ENCODE results near the gene MPZL3.

Gene MPZL3

GRCh38 chr11:118289401-118289800, 37.2 kb upstream of the MPZL3 start:
- TF ChIP-seq POLR2AphosphoS5 (IDR thresholded peaks at IDR 0.05; ENCODE audit: borderline replicate concordance, low read depth, low read length) (no peak), FOXP2 (optimal IDR thresholded peaks at IDR 0.05; ENCODE audit: control extremely low read depth, extremely low read length, insufficient read depth) (no peak), EZH2 (IDR thresholded peaks at IDR 0.05) (no peak)
- no peak overlapping the region for H3K9ac ChIP-seq (ENCODE audit: insufficient read length)

GRCh38 chr11:118287006-118287405, 34.8 kb upstream of the MPZL3 start:
- no peak for DNase-seq (ENCODE audit: low read depth, low spot score)
- H3K9me3 ChIP-seq (ENCODE audit: low read depth, low read length): no peaks in the 10 kb centered on the region
- H3K4me3 ChIP-seq: no peak overlapping the region
- no peak overlapping the region for H3K27ac ChIP-seq
- no peaks in the 10 kb centered on the region for H3K36me3 ChIP-seq (ENCODE audit: insufficient read depth, low read length)
- H3K9ac ChIP-seq (ENCODE audit: insufficient read length): no peak overlapping the region
- TF ChIP-seq POLR2AphosphoS5 (IDR thresholded peaks at IDR 0.05; ENCODE audit: borderline replicate concordance, low read depth, low read length) (no peak), EZH2 (IDR thresholded peaks at IDR 0.05) (no peak), FOXP2 (optimal IDR thresholded peaks at IDR 0.05; ENCODE audit: control extremely low read depth, extremely low read length, insufficient read depth) (no peak)

More at GRCh38 chr11:118289401-118289800, 37.2 kb upstream of the MPZL3 start:
- H3K36me3 ChIP-seq (ENCODE audit: insufficient read depth, low read length): no peaks in the 10 kb centered on the region
- peak; percentile 58 for DNase-seq (ENCODE audit: low read depth, low spot score)
- H3K4me3 ChIP-seq: peak overlapping the region; percentile 10; the same call in 1 of the 2 replicates
- H3K9me3 ChIP-seq (ENCODE audit: low read depth, low read length): no peaks in the 10 kb centered on the region
- H3K27ac ChIP-seq: peak overlapping the region; percentile 91

GRCh38 chr11:118286545-118286944, 34.4 kb upstream of the MPZL3 start:
- DNase-seq (ENCODE audit: low read depth, low spot score): no peak
- TF ChIP-seq FOXP2 (optimal IDR thresholded peaks at IDR 0.05; ENCODE audit: control extremely low read depth, extremely low read length, insufficient read depth): no peak
- TF ChIP-seq EZH2 (IDR thresholded peaks at IDR 0.05): no peak
- TF ChIP-seq POLR2AphosphoS5 (IDR thresholded peaks at IDR 0.05; ENCODE audit: borderline replicate concordance, low read depth, low read length): no peak
- H3K36me3 ChIP-seq (ENCODE audit: insufficient read depth, low read length): no peaks in the 10 kb centered on the region
- no peak overlapping the region for H3K4me3 ChIP-seq
- H3K9ac ChIP-seq (ENCODE audit: insufficient read length): no peak overlapping the region
- H3K27ac ChIP-seq: no peak overlapping the region
- no peaks in the 10 kb centered on the region for H3K9me3 ChIP-seq (ENCODE audit: low read depth, low read length)

- Histone ChIP-seq H3K27ac (no peak overlapping the region), H3K4me3 (no peak overlapping the region), H3K9ac (ENCODE audit: insufficient read length) (no peak overlapping the region), H3K36me3 (ENCODE audit: insufficient read depth, low read length) (no peaks in the 10 kb centered on the region), H3K9me3 (ENCODE audit: low read depth, low read length) (no peaks in the 10 kb centered on the region)
- no peak for TF ChIP-seq EZH2 (IDR thresholded peaks at IDR 0.05)
- no peak for TF ChIP-seq POLR2AphosphoS5 (IDR thresholded peaks at IDR 0.05; ENCODE audit: borderline replicate concordance, low read depth, low read length)
- no peak for TF ChIP-seq FOXP2 (optimal IDR thresholded peaks at IDR 0.05; ENCODE audit: control extremely low read depth, extremely low read length, insufficient read depth)
- DNase-seq (ENCODE audit: low read depth, low spot score): no peak
Observed at GRCh38 chr11:118283756-118284350, 31.7 kb upstream of the MPZL3 start.

- Histone ChIP-seq H3K36me3 (ENCODE audit: insufficient read depth, low read length) (no peaks in the 10 kb centered on the region), H3K4me3 (no peak overlapping the region), H3K9ac (ENCODE audit: insufficient read length) (no peak overlapping the region), H3K9me3 (ENCODE audit: low read depth, low read length) (no peaks in the 10 kb centered on the region), H3K27ac (no peak overlapping the region)
- TF ChIP-seq EZH2 (IDR thresholded peaks at IDR 0.05) (no peak), FOXP2 (optimal IDR thresholded peaks at IDR 0.05; ENCODE audit: control extremely low read depth, extremely low read length, insufficient read depth) (no peak), POLR2AphosphoS5 (IDR thresholded peaks at IDR 0.05; ENCODE audit: borderline replicate concordance, low read depth, low read length) (no peak)
- DNase-seq (ENCODE audit: low read depth, low spot score): no peak
Observed at GRCh38 chr11:118283037-118283636, 31.0 kb upstream of the MPZL3 start.

GRCh38 chr11:118282606-118283005, 30.4 kb upstream of the MPZL3 start:
- DNase-seq (ENCODE audit: low read depth, low spot score): no peak
- H3K36me3 ChIP-seq (ENCODE audit: insufficient read depth, low read length): no peaks in the 10 kb centered on the region
- H3K9me3 ChIP-seq (ENCODE audit: low read depth, low read length): no peaks in the 10 kb centered on the region
- TF ChIP-seq FOXP2 (optimal IDR thresholded peaks at IDR 0.05; ENCODE audit: control extremely low read depth, extremely low read length, insufficient read depth): no peak
- TF ChIP-seq EZH2 (IDR thresholded peaks at IDR 0.05): no peak
- TF ChIP-seq POLR2AphosphoS5 (IDR thresholded peaks at IDR 0.05; ENCODE audit: borderline replicate concordance, low read depth, low read length): no peak
- H3K9ac ChIP-seq (ENCODE audit: insufficient read length): no peak overlapping the region
- H3K27ac ChIP-seq: no peak overlapping the region
- H3K4me3 ChIP-seq: no peak overlapping the region

GRCh38 chr11:118281284-118281683, 29.1 kb upstream of the MPZL3 start:
- H3K36me3 ChIP-seq (ENCODE audit: insufficient read depth, low read length): no peaks in the 10 kb centered on the region
- no peak overlapping the region for H3K9ac ChIP-seq (ENCODE audit: insufficient read length)
- H3K4me3 ChIP-seq: no peak overlapping the region
- no peak overlapping the region for H3K27ac ChIP-seq
- TF ChIP-seq EZH2 (IDR thresholded peaks at IDR 0.05) (no peak), POLR2AphosphoS5 (IDR thresholded peaks at IDR 0.05; ENCODE audit: borderline replicate concordance, low read depth, low read length) (no peak), FOXP2 (optimal IDR thresholded peaks at IDR 0.05; ENCODE audit: control extremely low read depth, extremely low read length, insufficient read depth) (no peak)
- H3K9me3 ChIP-seq (ENCODE audit: low read depth, low read length): no peaks in the 10 kb centered on the region
- no peak for DNase-seq (ENCODE audit: low read depth, low spot score)

GRCh38 chr11:118277312-118277711, 25.1 kb upstream of the MPZL3 start:
- Histone ChIP-seq H3K36me3 (ENCODE audit: insufficient read depth, low read length) (no peaks in the 10 kb centered on the region), H3K9ac (ENCODE audit: insufficient read length) (no peak overlapping the region), H3K27ac (no peak overlapping the region), H3K9me3 (ENCODE audit: low read depth, low read length) (no peaks in the 10 kb centered on the region), H3K4me3 (no peak overlapping the region)
- no peak for TF ChIP-seq POLR2AphosphoS5 (IDR thresholded peaks at IDR 0.05; ENCODE audit: borderline replicate concordance, low read depth, low read length)
- TF ChIP-seq EZH2 (IDR thresholded peaks at IDR 0.05): no peak
- TF ChIP-seq FOXP2 (optimal IDR thresholded peaks at IDR 0.05; ENCODE audit: control extremely low read depth, extremely low read length, insufficient read depth): no peak
- no peak for DNase-seq (ENCODE audit: low read depth, low spot score)

Measured in SK-N-MC (cell line).